Gastroesophageal sphincter (tissue), 4 donors: ENCODE measurements around the gene APOL6. TPM values are rescaled to one million over a fixed set of nuclear protein-coding genes. Genes with fewer than 3 reads are reported as not detected.
A peak's percentile ranks its signal among the peaks of the same experiment; 100 is the strongest.

ENCODE experiments used
- ATAC-seq: fragments of 150-250 bp; one replicate; pipeline ENCODE4 v1.9.1; 2016; ENCODE audit warnings: mild to moderate bottlenecking, moderate library complexity
- H3K27ac ChIP-seq, 4 donors: fragments of 200-600 bp; sonication (generic) in 3 of 4; 1 replicate in 3 of 4; 2 replicates in 1 of 4; pipeline ENCODE4 v1.5.1; 2016 to 2019
- H3K27me3 ChIP-seq: fragments of 200-600 bp; sonication (generic); one replicate; pipeline ENCODE4 v1.5.1; 2019
- H3K36me3 ChIP-seq, 2 donors: fragments of 200-600 bp; sonication (generic); one replicate each; pipeline ENCODE4 v1.5.1; 2019; ENCODE audit warnings: control low read depth in 1 of 2
- H3K4me1 ChIP-seq, 3 donors: fragments of 200-600 bp; sonication (generic); 1 replicate in 2 of 3; 2 replicates in 1 of 3; pipeline ENCODE4 v1.5.1; 2016 to 2019; ENCODE audit warnings: control low read depth in 2 of 3
- H3K4me3 ChIP-seq, 2 donors: fragments of 200-600 bp; sonication (generic); one replicate each; pipeline ENCODE4 v1.5.1; 2019; ENCODE audit warnings: mild to moderate bottlenecking in 1 of 2, moderate library complexity in 1 of 2
- H3K9me3 ChIP-seq, 3 donors: fragments of 200-600 bp; sonication (generic); one replicate each; pipeline ENCODE4 v1.5.1; 2017 to 2019; ENCODE audit warnings: control low read depth in 2 of 3
- CTCF ChIP-seq, 4 experiments: fragments of 200-600 bp in 2 of 4; fragments of 450-650 bp in 2 of 4; sonication (generic) in 1 of 4; IDR thresholded peaks; one replicate each; pipeline ENCODE4 v1.5.1; 2017 to 2019; ENCODE audit warnings: antibody characterized with exemption in 4 of 4, mild to moderate bottlenecking in 2 of 4, moderate library complexity in 2 of 4
- EP300 ChIP-seq: sonication (generic); formaldehyde crosslinking; IDR thresholded peaks from one replicate; pipeline ENCODE4 v1.6.1; 2017; ENCODE audit warnings: antibody characterized with exemption, mild to moderate bottlenecking
- POLR2A ChIP-seq, 2 donors: fragments of 450-650 bp; IDR thresholded peaks; one replicate each; pipeline ENCODE4 v1.6.1; 2017; ENCODE audit warnings: antibody characterized with exemption in 2 of 2, mild to moderate bottlenecking in 2 of 2, moderate library complexity in 1 of 2
- POLR2AphosphoS5 ChIP-seq: sonication (generic); formaldehyde crosslinking; IDR thresholded peaks from one replicate; pipeline ENCODE4 v1.6.1; 2017; ENCODE audit warnings: antibody characterized with exemption
- whole genome bisulfite sequencing, 2 donors: methylation state at CpG; one replicate each; pipeline ENCODE4 v1.1.5; 2018; ENCODE audit warnings: low coverage in 1 of 2; 5-methylcytosine and 5-hydroxymethylcytosine counted together
- total RNA-seq, 4 donors: library from RNA; depleted of rRNA; stranded (reverse); fragments of >200 nt; gene quantifications; one replicate each; pipeline ENCODE4 v1.1.0, GENCODE V29; 2016

Gene APOL6
- total RNA-seq, 4 donors from 2014 or later, result 10.4 to 13.3 (median 10.9) TPM

- no peaks in the 10 kb centered on the region for H3K36me3 ChIP-seq
- 75% methylated on average over 2 of the region's 4 CpGs; no CpG with 5 or more reads in 1 of the 2 donors for WGBS, 2 donors
- no peak for TF ChIP-seq CTCF (IDR thresholded peaks at IDR 0.05)
- no peak for TF ChIP-seq POLR2A (IDR thresholded peaks at IDR 0.05)
- no peak for TF ChIP-seq EP300
- no peak for TF ChIP-seq POLR2AphosphoS5
- peak overlapping the region in 3 of 4 donors; percentile 83 to 90 (median 88) for H3K27ac ChIP-seq
- H3K4me1 ChIP-seq, result peaks cover 0 to 43% (median 16%) of the 10 kb centered on the region in 3 donors
- H3K4me3 ChIP-seq, result no peak overlapping the region
- no peak for ATAC-seq
- no peaks in the 10 kb centered on the region for H3K9me3 ChIP-seq
- H3K27me3 ChIP-seq, result no peaks in the 10 kb centered on the region
Measured at GRCh38 chr22:35630387-35630793, 17.9 kb upstream of the APOL6 start.

GRCh38 chr22:35630891-35631290, 17.4 kb upstream of the APOL6 start:
- Histone ChIP-seq H3K4me1 (peaks cover 0 to 43% (median 16%) of the 10 kb centered on the region in 3 donors), H3K27me3 (no peaks in the 10 kb centered on the region), H3K27ac (peak overlapping the region in 3 of 4 donors; percentile 83 to 90 (median 88)), H3K4me3 (no peak overlapping the region), H3K9me3 (no peaks in the 10 kb centered on the region), H3K36me3 (no peaks in the 10 kb centered on the region)
- TF ChIP-seq POLR2AphosphoS5 (no peak), POLR2A (IDR thresholded peaks at IDR 0.05) (no peak), EP300 (no peak), CTCF (IDR thresholded peaks at IDR 0.05) (no peak)
- no peak for ATAC-seq
- WGBS, 2 donors, result 100% methylated on average over 3 to 5 of the region's 9 CpGs

DNA sequence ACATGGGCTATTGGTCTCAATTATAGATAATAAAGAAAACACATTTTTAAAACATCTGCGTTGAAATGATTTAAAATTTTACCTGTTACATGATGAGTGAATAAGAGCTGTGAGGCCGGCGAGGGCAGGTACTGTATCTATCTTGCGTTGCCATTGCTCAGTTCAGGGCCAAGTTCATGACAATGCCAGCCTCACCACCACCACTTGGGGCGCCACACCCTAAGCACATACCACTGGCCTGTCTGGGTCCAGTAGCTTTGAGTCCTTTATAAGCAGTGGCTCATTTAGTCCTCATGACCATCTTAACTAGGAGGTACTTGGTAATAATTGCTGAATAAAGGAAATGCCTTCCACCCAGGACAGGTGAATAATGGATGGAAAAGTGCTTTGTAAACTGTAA, 16.6 kb upstream of the APOL6 start:
- Histone ChIP-seq H3K4me1 (peaks cover 0 to 40% (median 15%) of the 10 kb centered on the region in 3 donors), H3K27ac (no peak overlapping the region), H3K27me3 (no peaks in the 10 kb centered on the region), H3K9me3 (no peaks in the 10 kb centered on the region), H3K36me3 (no peaks in the 10 kb centered on the region), H3K4me3 (no peak overlapping the region)
- 88 to 100% methylated on average over 1 to 5 of the region's 5 CpGs for WGBS, 2 donors
- TF ChIP-seq POLR2A (IDR thresholded peaks at IDR 0.05), result no peak
- peak in 2 of 4 experiments; percentile 16 to 36 for TF ChIP-seq CTCF (IDR thresholded peaks at IDR 0.05)
- no peak for TF ChIP-seq POLR2AphosphoS5
- TF ChIP-seq EP300, result no peak
- no peak for ATAC-seq

DNA sequence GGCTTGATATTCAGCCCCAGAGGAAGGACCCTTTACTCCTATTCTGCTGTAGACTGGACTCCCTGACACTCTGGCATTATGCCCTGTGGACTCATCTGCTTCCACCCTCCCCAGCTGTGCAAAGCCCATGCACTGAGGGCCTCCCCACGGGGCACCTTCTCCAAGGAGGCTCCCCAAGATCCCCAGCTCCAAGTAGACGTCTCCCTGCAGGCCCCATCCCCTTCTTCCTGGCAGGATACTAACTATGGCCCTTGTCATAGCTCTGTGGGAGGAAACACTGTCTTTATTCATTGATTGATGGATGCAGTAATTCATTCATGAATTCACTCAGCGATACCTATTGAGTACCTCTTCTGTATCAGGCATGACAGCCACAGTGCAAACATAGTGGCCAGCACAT, 15.3 kb upstream of the APOL6 start:
- no peaks in the 10 kb centered on the region for H3K9me3 ChIP-seq
- H3K27ac ChIP-seq, result no peak overlapping the region
- no peak for TF ChIP-seq POLR2AphosphoS5
- TF ChIP-seq POLR2A (IDR thresholded peaks at IDR 0.05), result no peak
- TF ChIP-seq EP300, result no peak
- H3K4me1 ChIP-seq, result peaks cover 4 to 40% (median 20%) of the 10 kb centered on the region in 3 donors
- H3K36me3 ChIP-seq, result no peaks in the 10 kb centered on the region
- no peak overlapping the region for H3K4me3 ChIP-seq
- WGBS, 2 donors, result 72 to 87% methylated on average over 2 to 3 of the region's 3 CpGs
- ATAC-seq, result no peak
- no peaks in the 10 kb centered on the region for H3K27me3 ChIP-seq

- Histone ChIP-seq H3K36me3 (no peaks in the 10 kb centered on the region), H3K4me1 (peaks cover 4 to 40% (median 26%) of the 10 kb centered on the region in 3 donors), H3K9me3 (no peaks in the 10 kb centered on the region), H3K27me3 (no peaks in the 10 kb centered on the region), H3K4me3 (no peak overlapping the region), H3K27ac (no peak overlapping the region)
- no peak for TF ChIP-seq POLR2AphosphoS5
- no peak for TF ChIP-seq POLR2A (IDR thresholded peaks at IDR 0.05)
- TF ChIP-seq CTCF (IDR thresholded peaks at IDR 0.05), result no peak
- no peak for TF ChIP-seq EP300
- 84 to 85% methylated on average over 17 of the region's 18 CpGs for whole genome bisulfite sequencing, 2 donors
- no peak for ATAC-seq
Measured at GRCh38 chr22:35633520-35633919, 14.7 kb upstream of the APOL6 start.
